GM19240 (cell line): ENCODE results near the gene RIMBP2.
"Not testable (repeated sequence)": the region's sequence is repeated elsewhere in the genome, so short reads cannot be mapped to it uniquely, and the experiment has no call there.

Source experiments
- DNase-seq: peaks from one replicate; pipeline ENCODE4 v3.0.0; 2011; ENCODE audit warnings: low spot score; ENCODE audit not compliant: insufficient read length

RIMBP2 gene

DNA sequence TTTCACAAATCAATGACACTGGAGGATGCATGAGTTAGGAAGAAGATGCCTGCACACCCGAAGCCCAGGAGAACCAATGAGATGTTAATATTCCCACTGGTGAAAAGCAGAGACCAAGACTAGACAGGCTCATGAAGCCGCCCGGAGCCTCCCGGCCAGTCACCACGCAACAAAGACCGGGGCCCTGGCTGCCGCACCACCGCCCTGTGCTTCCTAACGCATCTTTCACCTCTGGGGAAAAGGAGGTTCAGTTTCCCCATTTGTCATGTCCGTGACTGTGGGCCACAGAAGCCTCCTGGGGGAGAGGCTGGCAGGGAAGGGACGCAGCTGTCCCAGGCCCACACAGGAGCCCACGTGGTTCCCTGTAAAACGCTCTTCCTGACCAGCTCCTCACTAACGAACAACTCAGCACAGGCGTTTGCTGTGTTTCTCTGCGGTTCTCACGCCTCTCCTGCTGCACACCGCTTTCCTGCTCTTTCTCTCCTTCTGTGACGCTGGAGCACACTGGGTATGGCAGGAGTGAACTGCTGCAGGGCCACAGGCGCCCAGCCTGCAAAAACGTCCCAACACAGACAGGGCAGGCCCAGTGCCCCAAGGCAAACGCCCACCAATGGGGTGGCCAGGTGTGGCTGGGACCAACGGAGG lies 10.8 kb downstream of the RIMBP2 start:
- no peak for DNase-seq

DNA sequence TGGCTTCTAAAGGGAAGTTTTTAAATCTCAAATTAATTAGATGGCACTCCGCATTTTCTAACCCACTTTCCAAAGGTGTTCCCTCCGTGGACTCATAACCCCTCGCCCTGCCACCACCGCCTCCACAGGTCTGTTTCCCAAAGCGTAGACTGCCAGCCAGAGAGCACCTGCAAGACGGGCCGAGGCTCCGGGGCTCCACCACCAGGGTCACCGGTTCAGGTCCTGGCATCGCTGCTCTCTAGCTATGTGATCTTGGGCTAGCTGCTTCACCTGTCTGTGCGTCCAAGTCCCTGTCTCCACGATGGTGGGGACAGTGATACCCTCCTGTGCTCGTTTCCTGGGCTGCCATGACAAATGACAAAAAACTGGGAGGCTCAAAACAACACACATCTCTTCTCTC lies 11.5 kb downstream of the RIMBP2 start:
- no peak for DNase-seq

DNA sequence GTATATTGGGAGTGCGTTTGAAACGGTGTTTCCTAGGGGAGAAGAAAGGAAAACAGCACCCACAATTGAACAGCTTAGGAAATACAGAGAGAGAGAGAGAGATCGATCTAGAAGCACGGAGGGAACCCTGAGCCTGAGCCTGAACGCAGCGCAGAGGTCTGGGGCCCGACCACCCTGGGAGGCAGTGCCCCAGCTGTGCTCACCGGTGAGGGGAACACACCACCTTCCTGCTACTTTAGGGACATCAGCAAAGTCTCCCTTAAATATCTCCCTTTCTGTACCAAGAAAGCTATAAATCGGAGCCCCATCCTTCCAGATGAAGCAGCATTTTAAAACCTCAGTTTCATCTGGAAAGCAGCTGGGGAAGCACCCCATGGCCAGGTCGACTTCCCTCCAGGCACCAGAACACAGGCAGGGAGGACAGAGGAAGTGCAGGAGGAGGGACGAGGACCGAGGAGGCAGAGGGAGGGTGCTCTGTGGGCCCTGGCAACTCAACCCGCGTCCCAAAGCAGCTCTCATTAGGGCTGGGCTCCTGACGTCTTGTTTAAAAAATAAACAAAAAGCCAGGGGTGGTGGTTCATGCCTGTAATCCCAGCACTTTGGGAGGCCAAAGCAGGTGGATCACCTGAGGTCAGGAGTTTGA lies 12.2 kb downstream of the RIMBP2 start:
- DNase-seq = no peak

DNA sequence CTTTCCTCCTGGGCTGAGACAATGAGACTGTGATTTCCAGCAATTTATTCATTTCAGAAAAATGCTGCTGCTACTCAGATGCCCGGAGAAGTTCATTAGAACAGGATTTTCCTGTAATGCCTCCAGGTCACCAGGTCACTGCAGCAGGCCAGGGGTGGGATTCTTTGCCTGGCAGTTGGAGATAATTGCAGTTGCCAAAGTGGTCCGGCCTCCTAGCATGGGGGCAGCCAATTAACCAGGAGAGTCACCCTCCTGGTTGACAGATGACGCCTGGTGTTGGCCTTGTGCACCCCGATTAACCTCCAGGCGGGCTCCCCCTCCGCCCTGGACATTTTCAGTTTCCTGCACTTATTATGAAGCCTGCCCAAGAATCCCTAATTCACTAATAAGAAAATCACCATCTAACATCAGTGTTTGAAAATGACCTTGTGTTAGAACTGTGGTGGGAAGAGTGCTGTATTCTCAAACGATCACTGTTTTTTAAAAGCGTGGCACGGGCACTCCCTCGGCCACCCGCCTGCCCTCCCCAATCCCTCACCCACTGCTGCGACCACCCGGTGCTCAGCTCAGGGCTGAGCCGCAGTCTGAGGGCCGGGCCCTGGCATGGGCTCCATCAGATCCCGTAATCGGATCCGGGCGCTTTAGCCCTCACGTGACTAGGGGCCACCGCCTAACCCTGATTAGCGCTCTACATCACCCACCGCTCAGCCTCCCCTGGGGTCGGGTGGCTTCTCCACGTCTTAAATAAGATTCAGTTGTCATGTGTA lies 12.9 kb downstream of the RIMBP2 start:
- no peak for DNase-seq

DNA sequence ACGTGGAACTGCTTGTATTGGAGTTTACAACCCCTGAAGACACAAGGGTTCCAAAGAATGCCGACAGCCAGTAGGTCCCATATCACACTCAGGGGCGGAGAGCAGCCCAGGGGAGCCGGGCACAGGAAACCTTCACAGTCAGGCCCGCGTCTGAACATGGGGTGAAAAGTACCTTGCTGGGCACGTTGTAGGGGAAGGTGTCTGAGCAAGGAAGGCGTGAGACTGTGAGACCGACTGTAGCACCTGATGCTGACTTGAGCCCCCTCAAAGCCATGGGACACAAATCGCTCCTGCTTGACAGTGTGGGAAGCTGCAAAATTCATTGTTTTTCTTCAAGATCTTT lies 14.7 kb downstream of the RIMBP2 start:
- DNase-seq = no peak

DNA sequence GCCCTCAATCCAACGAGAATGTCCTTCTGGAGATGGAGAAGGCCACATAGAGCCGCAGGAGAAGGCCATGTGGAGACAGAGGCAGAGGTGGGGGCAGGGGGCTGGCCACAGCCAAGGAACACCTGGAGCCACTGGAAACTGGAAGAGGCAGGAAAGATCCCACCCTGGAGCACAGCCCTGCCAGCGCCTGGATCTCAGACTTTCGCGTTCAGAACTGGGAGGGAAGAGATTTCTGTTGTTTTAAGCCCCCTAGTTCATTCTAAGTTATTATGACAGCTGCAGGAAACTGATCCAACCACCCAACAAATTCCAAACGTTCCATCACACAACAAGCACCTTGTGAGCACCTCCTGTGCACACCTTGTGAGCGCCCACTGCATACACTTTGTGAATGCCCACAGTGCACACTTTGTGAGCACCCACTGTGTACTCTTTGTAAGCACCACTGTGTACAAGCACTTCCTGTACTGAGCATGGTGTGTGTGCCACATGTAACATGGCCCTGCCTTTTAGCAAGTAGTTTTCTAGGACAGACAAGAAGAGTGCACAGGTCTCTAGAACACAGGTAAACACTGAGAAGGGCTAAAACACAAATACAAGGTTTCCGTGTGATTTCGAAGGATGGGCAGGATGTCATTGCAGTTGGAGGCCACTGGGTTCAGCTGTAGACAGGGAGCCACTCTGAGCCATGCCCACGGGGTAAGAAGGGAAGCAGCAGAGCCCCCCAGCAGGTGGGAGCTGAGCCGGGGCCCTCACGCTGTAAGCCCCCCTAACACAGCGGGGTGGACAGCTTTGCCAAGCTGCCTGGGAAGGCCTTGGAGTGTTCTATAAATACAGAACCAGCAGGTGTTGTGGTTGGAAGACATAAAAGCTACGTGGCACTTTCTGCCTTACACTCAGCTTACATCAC lies 15.4 kb downstream of the RIMBP2 start:
- DNase-seq = no peak

DNA sequence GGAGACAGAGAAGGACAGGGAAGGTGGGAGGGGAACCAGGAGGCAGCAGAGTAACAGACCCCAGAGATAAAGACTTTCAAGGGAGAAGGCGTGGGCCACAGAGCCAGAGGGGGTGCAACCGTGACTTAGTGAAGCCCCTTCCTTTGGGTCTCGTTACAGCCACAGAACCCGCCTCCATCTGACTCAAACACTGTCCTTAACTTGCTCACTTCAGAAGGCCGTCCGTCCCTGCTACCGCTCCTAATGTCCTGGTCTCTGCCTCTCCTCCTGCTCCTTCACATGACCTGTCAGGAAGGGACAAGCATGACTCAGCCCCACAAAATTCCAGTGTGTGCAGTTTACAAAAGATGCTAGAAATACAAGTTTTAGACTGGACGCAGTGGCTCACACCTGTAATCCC lies 18.0 kb downstream of the RIMBP2 start:
- DNase-seq = no peak

DNA sequence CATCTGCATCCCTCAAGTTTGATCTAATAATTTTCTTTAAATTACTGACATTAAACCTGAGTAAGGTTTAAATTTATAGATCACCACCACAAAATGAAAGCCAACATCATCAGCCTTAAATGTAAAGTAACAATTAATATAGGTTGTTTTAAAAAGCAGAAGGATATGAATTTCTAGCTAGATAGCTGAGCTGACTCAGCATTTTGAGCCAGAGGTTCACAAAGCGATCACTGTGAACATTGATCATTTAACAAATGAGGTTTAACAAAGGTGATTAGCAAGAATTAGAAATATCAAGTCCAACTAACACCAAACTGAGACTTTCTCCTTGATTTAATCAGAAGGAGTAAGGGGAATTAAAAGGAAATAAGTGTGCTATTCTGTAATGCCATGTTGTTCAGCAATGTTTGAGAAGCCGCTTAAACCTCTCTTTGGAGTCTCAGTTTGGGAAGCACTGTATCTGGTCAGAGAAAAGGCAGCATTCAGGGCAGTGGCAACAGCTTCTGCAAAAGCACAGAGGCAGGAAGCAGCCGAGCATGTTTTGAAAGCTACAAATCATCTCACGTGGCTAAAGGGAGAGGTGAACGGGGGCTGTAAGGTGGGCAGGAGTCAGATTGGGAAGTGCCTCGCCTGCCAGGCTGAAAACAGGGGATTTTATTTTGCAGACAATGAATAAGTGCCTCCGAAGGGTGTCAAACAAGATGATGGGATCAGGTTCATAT lies 19.6 kb downstream of the RIMBP2 start:
- no peak for DNase-seq

DNA sequence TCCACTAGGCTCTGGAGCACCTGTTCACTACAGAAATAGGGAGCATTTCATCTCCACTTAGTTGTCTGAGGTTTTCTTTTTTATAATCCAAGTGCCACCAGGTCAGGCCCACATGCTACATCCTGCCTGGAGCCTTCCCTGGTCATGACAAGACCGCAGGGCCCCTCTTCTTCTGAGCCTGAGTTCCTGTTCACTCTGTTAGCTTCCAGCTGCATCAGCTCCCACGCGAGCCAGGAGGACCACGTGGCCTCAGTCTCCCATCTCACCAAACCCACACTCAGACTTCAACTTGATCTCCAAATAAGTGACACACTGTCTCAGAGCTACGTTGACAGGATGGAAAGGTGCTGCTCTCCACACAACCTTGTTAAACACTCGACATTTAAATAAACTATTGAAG lies 21.0 kb downstream of the RIMBP2 start:
- no peak for DNase-seq

DNA sequence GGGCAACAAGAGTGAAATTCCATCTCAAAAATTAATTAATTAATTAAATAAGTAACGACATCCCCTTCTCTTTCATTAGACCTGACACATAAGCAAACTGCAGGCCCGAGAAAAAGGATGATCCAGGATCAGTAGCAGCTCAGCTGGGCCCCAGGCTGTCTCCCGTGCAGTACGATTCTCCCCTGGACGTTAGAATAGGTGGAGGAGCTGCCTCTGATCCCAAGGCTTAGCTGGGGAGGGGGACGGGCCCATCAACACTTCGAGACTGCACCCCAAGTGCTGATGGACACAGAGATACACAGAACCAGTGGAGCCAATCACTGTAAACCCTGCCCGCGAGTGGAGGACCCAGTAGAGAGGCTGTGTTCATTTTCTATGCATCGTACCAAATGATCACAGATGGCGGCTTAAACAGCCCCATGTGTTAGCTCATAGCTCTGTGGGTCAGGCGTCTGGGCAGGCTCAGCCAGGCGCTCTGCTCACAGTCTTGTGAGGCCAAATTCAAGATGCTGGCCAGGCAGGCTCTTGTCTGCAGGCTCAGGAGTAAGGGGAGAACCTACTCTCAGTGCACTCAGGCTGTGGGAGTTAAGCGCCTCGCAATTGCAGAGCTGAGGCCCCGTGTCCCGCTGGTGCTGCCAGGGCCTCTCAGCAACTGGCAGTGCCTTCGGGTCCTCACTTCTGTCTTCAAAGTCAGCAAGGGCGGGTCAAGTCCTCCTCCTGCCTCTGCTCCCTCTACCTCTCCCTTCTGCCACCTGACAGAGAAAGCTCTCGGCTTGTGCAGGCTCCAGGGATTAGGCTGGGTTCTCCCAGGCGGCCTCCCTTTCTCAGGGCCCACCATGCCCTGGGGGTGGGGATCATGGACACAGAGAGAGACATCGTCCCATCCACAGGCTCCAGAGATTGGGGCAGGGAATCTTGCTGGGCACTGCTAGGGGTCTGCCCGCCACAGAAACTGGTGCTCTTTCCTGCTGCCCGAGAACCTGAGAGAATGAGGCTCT lies 26.4 kb downstream of the RIMBP2 start:
- DNase-seq = no peak

DNA sequence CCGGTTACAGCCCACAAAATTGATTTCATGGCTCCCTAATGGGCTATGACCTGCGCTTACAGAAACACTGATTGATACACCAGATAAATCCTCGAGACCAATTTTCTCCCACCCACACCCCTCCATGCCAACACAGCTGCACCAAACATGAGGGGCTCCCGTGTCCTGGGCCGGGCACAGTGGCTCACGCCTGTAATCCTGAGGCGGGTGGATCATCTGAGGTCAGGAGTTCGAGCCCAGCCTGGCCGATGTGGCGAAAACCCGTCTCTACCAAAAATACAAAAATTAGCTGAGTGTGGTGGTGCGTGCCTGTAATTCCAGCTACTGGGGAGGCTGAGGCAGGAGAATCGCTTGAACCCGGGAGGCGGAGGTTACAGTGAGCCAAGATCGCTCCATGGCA lies 27.1 kb downstream of the RIMBP2 start:
- DNase-seq = not testable (repeated sequence)

DNA sequence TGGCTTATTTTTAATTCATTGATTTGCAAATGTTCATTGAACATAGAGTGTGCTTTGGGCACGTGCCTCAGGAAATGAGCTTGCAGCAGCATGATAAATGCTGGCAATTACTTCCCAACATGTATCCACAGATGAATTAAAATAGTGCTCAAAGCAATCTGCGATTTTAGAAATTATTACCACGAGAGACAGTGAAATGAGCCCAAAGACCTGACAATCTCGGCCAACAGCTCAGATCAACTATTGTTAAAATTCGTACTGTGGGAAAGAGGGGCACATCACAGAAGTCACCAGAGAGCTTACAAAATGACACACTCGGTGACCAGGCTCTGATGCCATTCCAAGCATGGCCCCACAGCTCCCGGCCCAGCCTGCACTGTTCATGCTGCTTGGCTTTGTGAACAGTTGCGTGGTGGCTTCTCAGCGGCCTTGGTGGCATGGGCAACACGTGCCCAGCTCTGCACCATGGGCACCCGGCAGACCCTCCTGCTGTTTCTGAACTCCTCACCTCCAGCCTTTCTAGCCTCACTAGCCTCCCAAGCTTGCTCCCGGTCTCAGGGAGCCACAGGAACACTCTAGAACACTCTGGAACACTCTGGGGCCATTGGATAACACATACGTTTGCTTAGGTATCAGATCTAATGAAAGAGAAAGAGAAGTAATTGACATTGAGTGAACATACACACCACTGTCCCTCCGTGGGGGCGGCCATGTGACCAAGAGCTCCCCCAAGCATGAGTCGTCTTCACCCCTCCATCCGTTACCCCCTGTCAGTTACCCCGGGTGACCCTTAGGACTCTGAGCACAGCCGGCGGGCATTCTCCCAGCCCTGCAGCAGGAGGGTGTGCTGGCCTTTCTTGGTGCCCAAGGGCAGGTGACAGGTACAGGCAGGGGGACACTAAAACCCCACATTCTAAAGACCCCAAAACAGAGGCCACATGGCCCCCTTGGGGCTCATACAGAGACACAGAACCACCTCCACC lies 28.0 kb downstream of the RIMBP2 start:
- DNase-seq = no peak

DNA sequence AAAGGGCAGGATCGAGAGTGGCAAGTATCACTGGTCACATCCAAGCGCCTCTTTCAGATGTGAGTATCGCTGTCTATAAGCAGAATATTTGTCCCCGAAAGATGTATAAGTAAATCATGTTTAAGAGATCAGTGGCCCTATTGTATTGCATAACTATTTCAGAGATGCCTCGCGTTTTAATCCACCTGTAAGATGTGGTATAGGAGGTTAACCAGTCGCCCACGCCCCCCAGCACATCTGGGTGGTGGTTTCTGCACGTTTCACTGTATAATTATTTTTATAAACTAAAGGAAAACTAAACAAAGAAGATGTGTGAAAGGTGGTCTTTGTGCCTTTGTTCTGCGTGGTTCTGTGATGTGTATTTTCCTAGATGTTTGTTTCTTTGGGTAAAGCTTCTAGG lies 28.9 kb downstream of the RIMBP2 start:
- no peak for DNase-seq

DNA sequence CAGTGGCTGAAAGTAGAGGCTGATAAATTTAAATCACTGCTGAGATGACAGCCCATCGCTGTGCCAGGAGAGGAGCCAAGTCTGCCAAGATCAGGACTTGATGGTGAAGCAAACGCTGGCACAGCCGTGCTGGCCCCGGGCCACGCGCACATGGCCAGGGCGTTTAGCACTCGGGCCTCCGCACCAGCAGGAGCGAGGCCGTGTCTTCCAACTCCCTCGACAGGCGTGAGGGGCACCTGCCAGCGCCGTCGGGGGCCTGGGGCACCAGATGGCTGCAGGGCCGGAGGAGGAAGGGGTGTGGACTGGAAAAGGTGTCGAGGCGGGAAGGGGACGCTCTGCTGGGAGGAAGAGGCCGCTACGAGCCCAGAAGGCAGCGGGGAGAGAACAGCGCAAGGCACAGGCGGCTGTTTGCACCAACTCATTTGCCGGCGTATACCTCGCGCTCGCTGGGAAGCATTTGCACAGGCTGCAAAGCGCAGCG lies 29.5 kb downstream of the RIMBP2 start:
- no peak for DNase-seq

DNA sequence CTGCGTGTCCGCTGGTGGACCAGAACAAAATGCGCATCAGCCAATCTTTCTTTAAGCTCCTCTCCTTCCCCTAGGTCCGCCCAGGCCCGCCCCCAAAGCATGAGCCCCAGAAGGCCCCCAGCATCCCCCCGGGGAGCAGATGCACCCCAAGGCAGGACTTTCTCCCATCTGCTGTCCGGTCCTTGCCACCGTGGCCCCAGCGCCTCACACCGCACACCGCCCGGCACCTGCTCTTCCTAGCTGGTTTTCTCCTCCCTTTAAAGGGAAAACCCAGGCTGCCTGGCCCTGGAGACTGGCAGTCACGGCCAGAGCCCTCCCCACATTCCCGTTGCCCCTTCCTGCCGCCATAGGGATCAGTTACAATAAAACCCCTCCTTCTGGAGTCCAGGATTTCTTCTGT lies 30.2 kb downstream of the RIMBP2 start:
- no peak for DNase-seq

DNA sequence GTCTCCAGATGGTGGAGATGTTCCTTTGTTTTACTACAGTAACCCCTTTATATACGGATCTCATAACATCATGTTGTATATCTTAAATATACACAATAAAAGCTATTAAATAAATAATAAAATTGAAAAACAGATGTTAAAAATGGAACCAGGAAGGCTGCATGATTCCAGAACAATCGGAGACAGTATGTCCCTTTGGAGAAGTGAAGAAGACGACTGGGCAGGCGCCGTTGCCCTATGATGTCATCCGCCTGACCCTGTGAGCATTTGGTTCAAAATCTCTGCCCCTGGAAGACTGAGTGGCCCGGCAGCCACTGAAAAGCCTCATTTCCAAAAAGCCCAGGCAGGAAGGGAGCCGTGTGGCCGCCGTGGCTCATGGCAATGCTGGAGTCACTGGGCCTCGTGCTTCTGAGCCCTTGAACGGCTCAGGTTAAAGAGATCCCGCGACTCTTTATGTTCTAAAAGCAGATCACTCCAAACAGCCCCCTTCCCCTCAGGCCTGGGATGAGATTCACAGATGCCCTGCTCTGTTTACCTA lies 30.8 kb downstream of the RIMBP2 start:
- DNase-seq = no peak

DNA sequence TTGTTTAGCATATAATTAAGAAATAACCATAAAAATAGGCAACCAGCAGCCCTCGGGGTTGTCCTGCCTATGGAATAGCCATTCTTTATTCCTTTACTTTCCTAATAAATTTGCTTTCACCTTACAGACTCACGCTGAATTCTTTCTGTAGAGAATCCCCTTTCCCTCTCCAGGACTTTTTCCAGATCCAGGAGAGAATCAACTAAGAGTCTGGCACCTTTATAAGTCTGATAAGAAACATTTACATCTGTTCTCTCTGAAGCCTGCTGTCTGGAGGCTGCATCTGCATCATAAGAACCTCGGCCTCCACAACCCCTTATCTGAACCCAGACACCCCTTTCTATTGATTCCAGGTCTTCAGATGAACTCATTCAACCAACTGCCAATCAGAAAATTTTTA lies 32.3 kb downstream of the RIMBP2 start:
- no peak for DNase-seq

DNA sequence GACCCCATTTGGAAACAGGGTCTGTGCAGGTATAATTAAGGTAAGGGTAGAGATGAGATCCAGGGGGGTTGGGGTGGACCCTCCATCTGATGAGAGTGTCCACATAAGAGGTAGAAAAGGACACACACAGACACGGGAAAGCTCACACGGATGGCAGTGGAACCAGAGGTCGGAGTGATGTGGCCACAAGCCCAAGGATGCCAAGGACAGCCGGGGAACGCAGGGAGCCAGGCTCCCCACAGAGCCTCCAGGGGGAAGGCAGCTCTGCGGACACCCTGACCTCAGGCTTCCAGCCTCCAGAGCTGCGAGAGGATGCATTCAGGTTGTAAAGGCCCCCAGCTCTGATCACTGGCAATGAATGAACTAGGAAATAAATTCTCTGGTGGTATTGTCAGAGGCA lies 33.0 kb downstream of the RIMBP2 start:
- DNase-seq = no peak
